ENCODE measurements around the gene MSH6.
A peak's percentile ranks its signal among the peaks of the same experiment; 100 is the strongest.

The MSH6 gene

DNA sequence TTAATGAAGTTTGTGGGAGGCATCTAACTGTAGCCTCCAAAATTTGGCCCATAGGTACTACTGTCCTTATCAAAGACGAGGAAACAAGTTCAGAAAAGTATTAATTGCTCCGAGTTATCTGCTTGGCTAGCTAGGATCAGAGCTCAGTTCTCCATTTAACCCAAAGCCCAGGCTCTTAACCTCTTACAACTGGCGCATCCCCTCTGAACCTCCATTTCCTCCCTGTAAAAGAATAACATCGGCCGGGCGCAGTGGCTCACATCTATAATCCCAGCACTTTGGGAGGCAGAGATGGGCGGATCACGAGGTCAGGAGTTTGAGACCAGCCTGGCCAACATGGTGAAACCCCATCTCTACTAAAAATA, 3.5 kb upstream of the MSH6 start:
- DNase-seq, result no peak

DNA sequence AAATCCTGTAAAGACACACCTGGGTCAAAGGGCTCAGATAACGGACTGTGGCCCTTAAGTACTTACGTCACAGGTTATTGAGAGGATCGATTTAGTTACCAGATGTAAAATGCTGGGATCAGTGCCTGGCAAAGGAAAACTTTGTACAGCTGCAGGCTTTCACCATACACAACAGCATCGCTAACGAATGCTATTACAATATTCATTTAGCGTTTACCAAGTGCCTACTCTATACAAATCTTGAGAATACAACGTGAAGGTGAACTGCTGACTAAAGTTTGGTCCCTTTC, 619 bp upstream of the MSH6 start:
- no peak for DNase-seq

DNA sequence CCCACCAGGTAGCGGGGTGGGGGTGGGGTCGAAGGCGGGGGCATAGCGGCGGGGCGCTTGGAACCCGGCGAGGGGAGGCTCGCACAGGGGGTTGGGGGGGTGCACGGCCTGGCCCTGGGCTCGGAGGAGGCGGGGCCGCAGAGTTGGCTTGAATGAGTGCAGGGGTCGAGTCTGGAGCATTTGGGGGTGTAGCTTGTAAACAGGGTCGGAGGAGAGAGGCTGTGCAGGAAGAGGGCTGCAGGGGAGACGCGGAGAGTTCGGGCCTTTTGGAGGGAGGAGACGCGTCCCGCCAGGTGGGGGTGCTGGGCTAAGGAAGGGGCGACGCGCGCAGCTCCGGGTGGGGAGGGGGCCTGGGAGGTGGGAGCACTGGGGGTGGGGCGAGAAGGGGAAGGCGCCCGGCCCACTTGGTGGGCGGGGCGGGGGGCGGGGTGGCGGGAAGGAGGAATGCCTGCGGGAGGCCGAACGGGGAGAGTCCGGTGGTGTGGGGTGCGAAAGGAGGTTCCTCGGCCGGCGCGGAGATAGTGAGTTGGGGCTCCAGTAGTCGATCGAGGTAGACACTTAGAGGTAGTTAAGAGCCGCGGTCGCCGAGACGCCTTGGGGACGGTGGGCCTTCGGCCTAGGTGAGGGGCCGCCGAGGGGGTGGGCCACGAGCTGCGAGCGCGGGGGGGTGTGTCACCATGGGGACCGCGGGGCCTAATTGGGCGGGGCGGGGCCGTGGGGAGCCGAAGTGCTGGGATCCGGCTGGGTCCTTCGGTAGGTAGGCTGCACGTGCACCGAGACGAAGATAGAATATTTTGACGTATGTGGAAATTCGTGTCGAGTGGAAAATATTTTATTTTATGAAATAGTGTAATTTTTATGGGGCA, 774 bp downstream of the MSH6 start:
- peak; percentile 66 for DNase-seq

DNA sequence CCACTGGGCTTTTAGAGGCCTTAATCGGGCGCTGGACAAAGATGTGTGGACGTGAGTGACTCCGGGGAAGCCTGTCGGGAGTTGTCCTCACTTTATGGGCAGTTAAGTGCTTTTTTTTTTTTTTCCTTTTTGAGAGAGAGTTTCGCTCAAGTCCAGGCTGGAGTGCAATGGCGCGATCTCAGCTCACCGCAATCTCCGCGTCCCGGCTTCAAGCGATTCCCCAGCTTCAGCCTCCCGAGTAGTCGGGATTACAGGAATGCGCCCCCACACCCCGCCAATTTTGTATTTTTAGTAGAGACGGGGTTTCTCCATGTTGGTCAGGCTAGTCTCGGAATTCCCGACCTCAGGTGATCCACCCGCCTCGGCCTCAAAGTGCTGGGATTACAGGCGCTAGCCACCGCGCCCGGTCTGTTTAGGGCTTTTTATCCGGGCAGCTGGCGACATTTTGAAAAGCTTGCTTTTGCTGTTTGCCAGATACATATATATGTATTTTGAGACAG, 1.5 kb downstream of the MSH6 start:
- DNase-seq, result no peak

DNA sequence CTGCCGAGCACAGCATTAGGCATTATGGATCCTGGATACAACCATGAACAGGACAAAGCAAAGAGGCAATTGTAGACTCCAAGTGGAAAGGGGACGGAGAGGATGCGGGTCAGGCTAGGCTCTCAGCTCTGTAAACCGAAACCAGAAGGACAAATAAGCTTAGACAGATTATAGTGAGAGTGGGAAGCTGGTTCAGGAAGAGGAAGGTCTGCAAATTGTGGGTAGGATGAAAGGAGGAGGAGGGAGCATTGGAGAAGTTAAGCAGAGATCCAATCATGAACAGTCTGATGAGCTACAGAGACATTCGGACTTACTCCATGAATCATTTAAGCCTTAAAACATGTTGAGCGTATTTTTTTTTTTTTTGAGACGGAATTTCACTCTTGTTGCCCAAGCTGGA, 3.0 kb downstream of the MSH6 start:
- DNase-seq, result no peak

DNA sequence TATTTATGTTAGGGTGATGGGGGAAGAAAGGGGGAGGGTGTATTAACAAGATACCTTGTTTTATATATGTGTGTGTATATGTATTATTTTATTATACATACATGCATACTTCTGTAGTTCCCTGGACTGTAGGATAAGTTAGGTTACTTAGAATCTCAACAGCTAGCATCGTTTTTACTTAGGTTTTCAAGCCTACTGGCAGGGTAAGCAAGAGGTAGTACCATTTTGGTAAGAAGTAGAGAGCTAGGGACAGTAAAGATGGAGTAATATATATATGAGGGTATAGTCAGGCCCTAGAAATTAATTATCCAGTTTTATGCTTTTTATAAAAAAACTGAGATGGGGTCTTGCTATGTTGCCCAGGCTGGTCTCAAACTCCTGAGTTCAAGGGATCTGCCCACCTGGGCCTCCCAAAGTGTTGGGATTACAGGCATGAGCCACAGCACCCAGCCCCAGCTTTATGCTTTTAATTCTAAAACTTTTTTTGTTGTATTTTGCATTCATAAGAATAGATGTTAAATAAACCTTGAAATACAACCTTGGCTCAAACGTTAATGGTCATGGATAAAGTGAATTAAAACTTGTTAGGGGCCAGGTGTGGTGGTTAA, 13.2 kb downstream of the MSH6 start:
- no peak for DNase-seq

DNA sequence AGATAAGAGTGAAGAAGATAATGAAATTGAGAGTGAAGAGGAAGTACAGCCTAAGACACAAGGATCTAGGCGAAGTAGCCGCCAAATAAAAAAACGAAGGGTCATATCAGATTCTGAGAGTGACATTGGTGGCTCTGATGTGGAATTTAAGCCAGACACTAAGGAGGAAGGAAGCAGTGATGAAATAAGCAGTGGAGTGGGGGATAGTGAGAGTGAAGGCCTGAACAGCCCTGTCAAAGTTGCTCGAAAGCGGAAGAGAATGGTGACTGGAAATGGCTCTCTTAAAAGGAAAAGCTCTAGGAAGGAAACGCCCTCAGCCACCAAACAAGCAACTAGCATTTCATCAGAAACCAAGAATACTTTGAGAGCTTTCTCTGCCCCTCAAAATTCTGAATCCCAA, 15.7 kb downstream of the MSH6 start:
- DNase-seq, result no peak

DNA sequence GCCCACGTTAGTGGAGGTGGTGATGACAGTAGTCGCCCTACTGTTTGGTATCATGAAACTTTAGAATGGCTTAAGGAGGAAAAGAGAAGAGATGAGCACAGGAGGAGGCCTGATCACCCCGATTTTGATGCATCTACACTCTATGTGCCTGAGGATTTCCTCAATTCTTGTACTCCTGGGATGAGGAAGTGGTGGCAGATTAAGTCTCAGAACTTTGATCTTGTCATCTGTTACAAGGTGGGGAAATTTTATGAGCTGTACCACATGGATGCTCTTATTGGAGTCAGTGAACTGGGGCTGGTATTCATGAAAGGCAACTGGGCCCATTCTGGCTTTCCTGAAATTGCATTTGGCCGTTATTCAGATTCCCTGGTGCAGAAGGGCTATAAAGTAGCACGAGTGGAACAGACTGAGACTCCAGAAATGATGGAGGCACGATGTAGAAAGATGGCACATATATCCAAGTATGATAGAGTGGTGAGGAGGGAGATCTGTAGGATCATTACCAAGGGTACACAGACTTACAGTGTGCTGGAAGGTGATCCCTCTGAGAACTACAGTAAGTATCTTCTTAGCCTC, 16.2 kb downstream of the MSH6 start:
- no peak for DNase-seq

DNA sequence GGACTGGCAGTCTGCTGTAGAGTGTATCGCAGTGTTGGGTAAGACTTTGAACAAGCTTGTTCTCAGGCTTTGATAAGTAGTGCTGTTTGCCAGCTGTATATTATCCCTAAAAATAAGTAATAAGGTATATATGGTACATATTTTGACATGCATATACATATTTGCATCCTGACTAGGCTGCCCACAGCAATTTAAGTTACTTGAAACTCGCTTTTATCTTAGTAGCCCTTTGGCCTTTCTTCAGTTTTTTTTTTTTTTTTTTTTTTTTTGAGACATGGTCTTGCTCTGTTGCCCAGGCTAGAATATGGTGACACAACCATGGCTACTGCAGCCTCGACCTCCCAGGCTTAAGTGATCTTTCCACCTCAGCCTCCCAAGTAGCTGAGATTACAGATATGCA, 18.2 kb downstream of the MSH6 start:
- no peak for DNase-seq

DNA sequence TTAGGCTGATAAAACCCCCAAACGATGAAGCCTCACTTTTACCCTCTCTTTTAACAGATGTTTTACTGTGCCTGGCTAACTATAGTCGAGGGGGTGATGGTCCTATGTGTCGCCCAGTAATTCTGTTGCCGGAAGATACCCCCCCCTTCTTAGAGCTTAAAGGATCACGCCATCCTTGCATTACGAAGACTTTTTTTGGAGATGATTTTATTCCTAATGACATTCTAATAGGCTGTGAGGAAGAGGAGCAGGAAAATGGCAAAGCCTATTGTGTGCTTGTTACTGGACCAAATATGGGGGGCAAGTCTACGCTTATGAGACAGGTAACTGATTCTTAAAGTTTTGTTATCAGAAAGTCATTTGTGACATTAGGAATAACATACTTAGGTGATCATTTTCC, 20.4 kb downstream of the MSH6 start:
- no peak for DNase-seq

DNA sequence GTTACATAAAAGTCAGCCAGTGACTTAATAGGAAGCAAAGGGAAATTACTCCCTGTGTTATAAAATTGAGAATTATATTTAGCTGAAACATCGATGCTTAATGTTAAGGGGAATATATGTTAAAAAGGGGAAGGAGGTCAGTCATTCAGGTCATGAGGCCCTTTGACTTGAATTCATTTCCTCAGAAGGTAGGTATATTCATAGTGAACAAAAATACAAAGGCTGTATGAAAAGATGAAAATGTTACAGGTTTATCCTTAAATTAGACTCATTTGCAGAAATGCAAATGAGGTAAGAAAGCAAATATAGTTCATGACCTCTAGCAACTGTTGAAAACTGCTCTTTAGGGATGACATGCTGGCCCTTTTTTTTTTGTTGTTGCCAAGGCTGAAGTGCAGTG, 20.8 kb downstream of the MSH6 start:
- no peak for DNase-seq

DNA sequence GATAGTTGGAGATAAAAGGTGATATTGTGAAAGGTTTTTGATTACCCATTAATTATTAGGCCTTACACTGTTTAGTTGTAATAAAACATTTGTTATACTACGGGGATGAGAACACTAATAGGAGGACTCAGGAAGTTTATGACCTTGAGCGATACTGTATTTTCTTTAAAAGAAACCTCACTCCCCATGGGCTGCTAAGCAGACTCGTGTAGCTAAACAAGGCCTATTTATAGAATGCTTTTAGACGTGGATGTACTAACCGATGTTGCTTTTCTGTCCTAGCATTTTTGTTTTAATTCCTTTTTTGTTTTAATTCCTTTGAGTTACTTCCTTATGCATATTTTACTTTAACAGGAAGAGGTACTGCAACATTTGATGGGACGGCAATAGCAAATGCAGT, 22.9 kb downstream of the MSH6 start:
- no peak for DNase-seq

DNA sequence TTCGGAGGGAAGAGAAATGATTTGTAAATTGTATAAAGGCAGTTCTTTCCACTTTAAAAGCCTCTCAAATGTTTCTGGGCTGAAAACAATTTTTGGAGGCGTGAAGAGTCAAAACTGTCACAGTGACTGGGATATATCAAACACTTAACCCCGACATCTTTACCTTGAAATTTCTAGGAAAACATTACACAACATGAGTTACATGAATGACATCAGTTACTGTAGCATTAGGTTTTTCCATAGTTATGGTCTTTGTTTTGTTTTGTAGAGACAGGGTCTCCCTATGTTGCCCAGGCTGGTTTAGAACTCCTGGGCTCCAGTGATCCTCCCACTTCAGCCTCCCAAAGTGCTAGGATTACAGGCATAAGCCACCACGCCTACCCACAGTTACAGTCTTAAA, 25.7 kb downstream of the MSH6 start:
- DNase-seq, result no peak

DNA sequence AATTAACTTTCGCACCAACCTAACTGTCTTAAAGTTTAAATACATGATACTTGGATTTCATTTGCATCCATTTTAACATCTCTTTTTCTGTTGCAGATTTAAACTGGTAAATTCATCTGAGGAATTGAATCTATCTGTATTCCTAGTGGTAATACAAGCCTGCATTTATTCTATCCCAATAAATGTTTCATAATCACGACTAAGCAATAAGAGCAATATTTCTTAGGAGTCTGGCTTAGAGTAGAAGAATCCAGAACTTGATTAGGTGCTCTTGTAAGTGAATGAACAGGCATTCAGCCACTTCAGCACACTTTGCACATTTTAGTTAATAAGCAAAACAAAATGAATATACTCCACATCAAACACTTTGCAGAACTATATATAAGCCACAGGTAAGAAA, 27.0 kb downstream of the MSH6 start:
- DNase-seq, result no peak

DNA sequence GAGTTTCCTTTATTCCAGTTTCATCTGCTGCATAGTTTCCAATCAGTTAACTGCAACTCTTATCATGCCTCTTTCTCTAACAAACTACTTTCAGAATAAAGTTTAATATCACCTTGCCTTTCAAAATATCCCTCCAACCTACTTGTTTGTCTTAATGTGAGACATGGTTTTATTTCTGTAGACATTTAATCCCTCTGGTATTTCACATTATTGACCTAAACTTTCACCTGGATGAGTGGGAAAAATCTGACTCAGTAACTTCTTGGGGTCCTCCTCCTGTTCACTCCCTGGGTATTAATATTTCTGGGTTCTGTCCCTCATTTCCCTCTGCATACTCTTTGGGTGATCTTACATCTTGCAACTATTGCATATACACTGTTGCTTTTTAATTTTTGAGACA, 27.9 kb downstream of the MSH6 start:
- no peak for DNase-seq

DNA sequence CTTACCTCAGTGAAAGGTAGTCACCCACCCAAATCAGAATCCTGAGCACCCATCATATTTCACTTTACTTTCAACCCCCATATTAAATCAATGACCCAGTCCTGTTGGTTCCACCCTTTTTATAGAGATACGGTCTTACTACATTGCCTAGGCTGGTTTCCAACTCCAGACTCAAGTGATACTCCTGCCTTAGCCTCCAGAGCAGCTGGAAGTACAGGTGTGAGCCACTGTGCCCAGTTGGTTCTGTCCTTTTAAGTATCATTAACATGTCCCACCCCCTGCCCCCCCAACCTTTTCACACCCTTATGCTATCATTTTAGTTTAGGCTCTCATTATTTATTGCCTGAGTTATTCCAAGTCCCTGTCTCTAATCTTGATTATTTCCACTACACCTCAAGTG, 28.7 kb downstream of the MSH6 start:
- no peak for DNase-seq

DNA sequence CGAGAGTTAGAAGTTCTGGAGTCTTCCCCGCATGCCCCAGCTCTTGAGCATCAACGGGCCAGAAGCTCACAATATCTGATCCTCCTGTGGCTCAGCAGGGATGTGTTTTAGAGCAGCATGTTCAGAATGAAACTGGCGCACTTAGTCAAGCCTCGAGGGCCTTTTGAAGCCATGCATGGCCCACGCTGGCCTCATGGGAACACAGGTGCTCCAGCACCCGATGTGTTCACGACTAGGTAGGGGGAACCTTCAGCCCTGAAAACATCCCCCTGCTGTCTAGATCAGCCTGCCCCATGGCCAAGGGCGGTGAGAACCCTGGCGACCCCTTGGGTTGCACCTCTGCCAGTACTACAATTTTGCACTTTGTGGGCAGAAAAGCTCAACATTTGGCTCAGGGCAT, 32.8 kb downstream of the MSH6 start:
- no peak for DNase-seq

DNA sequence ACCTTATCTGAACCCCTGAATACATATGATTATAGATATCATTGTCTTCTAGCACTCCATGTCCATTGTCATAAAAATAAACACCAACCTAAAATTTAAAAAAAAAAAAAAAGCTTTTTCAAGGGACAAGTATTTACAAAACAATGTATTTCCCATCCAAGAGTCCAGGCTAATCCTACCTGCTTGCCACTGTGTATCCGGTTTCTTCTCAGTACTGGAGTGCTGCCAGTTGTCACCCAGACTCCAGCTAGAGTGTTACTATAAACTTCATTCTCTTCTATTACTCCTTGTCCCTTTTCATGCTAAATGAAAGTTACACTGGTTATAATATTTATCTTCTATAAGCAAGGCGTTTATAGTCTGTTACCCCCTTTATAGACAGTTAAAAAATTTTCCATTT, 35.8 kb downstream of the MSH6 start:
- DNase-seq, result no peak

DNA sequence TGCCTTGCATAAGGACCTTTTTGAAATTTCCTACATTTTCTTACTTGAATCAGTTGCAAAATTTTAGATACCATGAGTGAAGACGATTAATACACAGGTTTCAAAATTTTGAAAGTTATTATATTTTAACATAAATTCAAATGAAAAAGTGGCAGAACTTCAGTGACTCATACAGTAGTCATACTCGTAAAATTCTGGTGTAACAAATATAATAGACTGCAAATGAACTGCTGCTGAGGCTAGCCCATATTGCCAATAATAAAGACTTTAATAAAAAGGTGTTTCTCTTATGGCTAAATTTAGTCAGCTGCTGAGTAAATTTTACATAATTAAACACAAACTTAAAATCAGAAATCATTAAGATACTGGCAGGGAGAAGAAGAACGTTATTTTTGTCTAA, 36.9 kb downstream of the MSH6 start:
- no peak for DNase-seq

DNA sequence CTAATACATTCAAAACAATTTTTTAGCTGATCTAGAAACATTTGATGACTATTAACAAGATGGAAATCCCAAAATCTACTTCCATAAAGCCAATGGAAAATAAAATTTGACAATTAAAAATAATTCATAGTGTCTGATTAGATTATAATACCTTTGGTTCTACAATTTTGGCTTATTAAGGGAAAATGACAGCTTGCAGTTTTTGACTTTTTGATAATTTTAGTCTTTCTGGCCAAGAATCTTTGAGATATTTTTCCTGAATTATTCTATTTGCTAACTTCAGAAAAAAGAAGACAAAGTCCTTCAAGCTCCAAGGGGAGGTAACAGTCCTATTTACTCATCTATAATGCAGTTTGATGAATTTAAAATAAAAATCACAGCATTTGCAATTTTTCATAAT, 39.6 kb downstream of the MSH6 start:
- DNase-seq, result no peak

DNA sequence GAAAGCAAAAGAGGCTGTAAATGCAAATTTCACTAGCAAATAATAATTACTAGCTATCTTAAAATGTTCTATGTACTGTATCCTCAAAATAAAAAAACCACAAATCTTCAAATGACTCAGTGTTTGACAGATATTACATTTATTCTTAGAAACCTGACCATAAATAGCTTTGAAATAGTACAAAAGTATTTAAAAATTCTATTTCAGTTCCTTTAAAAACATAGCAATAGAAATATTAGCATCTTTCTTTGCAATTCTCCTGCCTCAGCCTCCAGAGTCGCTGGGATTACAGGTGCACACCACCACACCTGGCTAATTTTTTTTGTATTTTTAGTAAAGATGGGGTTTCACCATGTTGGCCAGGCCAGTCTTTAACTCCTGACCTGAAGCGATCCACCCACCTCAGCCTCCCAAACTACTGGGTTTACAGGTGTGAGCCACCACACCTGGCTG, 50.6 kb downstream of the MSH6 start:
- DNase-seq, result no peak

DNA sequence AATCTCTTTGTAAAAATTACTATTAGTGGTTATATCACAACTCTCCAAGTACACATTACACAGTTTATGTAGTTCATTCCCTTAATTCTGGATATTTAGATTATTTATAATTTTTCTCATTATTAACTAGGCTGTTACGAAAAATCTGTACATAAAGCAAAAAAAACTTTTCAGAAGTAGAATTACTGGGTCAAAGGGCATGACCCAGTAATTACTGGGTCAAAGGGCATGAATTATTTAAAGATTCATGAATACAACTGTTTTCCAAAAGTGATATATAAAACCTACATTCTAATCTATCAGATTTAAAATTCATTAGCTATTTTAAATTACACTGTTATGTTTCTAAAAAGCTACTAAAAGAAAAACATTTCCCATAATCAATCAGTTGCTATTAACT, 55.3 kb downstream of the MSH6 start:
- no peak for DNase-seq

DNA sequence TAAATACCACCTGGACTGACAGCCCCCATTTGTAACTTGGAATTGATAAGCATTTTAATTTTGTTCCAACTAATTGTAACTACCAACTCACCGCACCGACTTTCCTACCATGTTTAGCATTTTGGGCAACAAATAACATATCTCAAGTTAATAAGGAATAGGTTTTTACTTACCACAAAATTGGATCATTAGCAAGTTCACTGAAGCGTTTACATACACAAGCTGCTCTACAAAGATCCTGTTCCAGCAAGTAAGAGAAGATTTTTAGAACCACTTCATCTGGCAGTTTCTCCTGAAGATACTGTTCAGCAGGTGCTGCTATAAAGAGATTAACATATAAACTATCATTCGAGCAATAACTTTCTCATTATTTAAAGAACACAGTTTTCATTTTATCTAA, 55.7 kb downstream of the MSH6 start:
- no peak for DNase-seq

DNA sequence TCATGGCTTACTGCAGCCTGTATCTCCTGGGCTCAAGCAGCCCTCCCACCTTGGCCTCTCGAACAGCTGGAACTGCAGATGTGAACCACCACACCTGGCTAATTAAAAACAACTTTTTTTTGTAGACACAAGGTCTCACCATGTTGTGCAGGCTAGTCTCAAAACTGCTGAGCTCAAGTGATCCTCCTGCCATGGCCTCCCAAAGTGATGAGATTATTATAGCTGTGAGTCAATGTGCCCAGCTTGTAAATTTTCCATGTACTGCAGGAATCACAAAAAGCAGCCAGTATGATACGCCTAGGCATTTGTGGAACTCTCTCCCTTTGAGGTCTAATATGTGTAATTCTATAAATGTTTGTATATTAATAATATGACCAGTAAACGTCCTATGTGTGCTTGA, 59.9 kb downstream of the MSH6 start:
- no peak for DNase-seq

DNA sequence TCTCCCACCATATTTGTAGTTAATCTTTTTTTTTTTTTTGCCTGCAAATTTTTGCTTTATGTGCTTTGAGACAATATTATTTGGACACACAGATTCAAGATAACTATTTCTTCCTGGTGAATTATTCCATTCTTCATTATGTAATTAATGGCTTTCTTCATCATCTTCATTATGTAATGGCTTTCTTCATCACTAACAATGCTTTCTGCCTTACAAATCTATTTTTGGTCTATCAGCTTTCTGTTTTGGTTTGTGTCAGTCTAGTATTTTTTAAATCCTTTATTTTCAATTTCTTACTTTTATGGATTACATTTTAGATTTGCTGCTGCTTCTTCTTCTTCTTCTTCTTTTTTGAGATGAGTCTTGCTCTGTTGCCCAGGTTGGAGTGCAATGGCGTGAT, 60.5 kb downstream of the MSH6 start:
- no peak for DNase-seq
